Left renal cortex interstitium (tissue), 4 donors: ENCODE measurements around the gene ZFPM1. TPM values are rescaled to one million over a fixed set of nuclear protein-coding genes. Genes with fewer than 3 reads are reported as not detected.
"Not testable (repeated sequence)": the region's sequence is repeated elsewhere in the genome, so short reads cannot be mapped to it uniquely, and the experiment has no call there.

Experiments
- DNase-seq, 4 donors: peaks; one replicate each; pipeline ENCODE4 v3.0.0-alpha.2; 2013; ENCODE audit warnings: low read depth in 4 of 4, low spot score in 2 of 4, missing footprints in 1 of 4
- polyA plus RNA-seq, 4 donors: library from polyadenylated mRNA; unstranded; fragments of 120-200 nt; gene quantifications; one replicate each; pipeline ENCODE4 v1.2.1, GENCODE V29; 2013; ENCODE audit not compliant: insufficient read length in 4 of 4

ZFPM1 gene
- polyA plus RNA-seq, 4 donors = 1.9 to 6.7 (median 5.0) TPM

DNA sequence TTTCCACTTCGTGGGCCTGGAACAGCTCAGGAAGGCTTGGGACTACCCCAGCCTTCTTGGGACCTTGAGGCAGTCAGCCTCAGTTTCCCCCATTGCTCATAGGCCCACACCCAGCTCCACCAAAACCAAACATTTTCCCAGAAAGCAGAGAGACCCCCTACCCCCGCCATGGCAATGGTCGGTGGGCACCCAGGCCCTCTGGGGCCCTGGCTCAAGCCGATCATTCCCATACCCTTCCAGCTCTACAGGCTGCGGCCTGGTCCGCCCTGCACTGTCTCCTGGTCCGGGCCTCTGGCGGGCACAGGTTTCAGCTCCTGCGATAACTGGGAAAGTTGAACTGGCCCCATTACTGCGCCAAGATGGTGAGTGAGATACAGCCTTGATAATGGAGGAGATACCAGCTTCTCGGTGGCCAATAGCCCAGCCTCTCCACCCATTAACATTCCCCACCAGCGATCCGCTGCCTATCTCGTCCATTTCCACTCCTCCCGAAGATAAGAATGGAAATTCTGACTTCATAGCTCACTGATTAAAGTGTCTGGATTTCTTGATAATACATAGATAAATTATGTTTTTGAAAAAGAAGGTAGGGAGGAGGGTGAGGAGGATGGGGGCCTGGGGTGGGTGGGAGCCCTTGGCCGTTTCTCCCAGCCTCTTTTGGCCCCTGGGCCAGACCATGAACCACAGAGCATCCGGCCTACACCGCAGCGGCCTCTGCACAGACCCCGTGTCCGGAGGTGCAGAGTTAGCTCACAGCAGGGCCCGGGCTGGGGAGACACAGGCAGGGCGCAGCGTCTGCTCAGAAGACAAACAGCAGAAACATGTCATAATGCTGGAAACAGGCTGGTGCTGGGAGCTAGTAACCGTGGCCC lies 11.6 kb downstream of the ZFPM1 start:
- DNase-seq = no peak

DNA sequence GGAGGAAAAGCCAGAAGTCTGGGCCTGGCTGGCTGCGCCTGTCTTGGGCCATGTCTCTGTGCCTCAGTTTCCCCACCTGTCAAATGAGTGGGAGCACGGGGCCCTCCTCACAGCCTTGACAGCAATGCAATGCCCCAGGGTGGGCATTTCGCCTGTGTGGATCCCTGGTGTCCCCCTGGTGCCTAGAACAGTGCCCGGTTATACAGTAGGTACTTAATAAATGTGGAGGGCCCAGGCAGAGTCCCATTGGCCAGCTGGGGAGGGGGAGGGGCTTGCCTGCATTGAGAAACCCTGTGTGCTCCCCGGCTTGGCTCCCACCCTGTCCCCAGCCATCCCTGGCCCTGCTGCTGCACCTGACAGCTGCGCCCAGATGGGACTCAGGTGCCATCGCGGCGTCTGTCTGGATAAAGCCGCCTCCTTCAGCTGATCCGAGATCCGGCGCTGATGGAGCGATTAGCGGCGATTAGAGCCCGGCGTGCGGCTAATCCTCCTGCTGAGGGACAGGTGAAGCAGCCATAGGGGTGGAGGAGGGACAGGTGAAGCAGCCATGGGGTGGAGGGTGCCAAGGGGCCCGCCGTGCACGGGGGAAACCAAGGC lies 12.4 kb downstream of the ZFPM1 start:
- DNase-seq = no peak

DNA sequence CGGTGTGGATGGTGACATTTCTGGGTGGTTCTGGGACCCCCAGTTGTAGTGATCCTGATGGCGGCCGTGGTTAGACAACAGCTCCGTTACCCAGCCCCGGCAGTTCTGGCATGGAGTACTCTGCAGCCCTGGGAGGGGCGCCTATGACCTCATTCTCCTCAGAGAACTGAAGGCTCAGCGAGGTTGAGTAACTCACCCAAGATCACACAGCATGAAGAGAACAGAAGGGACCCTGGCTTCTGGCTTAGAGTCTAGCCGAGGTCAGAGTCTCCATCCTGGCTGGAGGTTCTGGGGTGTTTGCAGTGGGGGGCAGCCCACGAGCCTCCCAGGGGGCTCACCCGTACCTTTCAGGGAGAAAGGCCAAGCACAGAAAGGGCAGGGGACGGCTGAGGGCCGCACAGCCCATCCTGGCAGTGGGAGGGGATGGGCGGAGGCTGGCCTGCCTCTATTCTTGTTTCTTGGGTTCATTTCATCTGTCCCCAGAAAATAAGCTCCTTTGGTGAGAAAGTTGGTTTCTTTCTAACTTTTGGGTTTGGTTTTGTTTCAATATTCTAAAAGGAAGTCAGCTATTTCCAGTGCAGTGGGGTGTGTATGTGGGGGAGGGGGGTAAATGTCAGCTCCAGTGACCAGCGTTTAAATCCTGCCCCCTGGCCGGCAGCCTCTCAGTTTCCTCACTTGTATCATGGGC lies 13.2 kb downstream of the ZFPM1 start:
- DNase-seq = no peak

DNA sequence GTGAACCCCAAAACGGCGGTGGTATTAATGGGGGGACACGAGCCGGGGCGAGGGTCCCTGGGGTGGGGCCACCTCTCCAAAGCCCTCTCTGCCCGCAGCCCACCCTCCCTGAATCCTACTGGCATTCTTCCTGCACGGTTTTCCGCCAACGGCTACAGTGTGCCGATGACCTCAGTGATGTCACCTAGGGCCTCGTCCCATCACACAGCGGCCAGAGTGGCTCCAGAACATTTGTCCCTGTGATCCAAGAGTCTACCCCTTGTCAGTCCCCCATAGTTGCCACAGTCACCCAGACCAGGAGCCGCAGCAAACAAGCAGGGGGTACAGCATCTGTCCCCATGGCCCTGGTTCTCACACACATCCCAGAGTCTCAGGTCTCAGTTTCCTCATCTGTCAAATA lies 13.9 kb downstream of the ZFPM1 start:
- DNase-seq = no peak

DNA sequence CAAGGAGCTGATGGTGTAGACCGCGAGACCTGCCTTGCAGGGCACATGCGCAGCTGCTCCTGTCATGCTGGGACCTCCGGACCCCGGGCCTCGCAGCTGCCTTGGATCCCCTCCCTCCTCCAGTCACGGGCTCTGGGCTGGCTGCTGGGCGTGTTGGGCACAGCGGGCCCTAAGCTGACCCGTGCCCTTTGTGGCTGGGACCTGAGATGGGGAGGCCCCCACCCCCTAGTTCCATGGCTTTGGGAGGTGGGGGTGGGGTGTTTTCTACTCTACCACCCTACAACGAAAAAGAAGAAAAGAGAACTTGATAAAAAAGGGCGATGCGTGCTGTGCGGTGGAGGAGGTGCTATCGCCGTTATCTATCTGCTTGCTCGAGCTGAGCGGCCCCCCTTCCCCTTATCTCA lies 14.5 kb downstream of the ZFPM1 start:
- DNase-seq = no peak

DNA sequence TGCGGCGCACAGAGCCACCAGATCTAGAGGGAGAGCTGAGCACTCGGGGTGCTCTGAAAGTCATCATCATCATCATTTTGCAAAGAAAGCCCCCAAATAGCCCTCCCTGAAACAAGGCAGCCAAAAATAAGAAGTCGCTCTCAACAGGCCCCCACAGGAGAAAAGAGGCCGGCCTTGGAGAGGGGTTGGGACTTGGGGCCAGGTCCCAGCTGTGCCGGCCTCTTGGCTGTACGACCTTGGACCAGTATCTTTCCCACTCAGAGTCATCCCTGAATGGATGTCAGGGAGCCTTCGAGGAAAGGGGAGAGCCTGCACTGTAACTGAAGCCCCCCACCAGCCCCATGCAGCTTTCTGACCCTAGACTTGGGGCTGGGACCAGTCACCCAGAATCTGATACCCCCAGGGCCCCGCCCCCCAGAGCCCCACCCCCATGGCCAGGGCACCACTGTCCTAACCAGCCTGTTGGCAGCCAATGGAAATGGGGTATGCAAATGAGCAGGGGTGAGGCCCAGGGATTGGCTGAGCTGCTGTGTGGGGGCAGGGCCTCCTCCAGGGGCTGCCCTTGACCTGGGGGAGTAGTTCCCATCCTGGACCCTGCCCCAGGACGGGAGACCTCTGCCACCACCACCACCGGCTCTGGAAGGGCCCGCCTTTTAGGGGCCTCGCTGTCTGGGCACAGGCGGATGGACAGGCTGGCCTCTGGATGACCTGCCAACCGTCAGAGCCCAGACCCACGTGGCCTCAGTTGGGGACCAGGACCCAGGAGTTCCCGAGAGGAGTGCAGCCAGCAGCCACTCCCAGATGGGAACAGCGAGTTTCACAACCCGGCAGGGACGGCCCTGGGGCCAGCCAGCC lies 15.4 kb downstream of the ZFPM1 start:
- no peak for DNase-seq

DNA sequence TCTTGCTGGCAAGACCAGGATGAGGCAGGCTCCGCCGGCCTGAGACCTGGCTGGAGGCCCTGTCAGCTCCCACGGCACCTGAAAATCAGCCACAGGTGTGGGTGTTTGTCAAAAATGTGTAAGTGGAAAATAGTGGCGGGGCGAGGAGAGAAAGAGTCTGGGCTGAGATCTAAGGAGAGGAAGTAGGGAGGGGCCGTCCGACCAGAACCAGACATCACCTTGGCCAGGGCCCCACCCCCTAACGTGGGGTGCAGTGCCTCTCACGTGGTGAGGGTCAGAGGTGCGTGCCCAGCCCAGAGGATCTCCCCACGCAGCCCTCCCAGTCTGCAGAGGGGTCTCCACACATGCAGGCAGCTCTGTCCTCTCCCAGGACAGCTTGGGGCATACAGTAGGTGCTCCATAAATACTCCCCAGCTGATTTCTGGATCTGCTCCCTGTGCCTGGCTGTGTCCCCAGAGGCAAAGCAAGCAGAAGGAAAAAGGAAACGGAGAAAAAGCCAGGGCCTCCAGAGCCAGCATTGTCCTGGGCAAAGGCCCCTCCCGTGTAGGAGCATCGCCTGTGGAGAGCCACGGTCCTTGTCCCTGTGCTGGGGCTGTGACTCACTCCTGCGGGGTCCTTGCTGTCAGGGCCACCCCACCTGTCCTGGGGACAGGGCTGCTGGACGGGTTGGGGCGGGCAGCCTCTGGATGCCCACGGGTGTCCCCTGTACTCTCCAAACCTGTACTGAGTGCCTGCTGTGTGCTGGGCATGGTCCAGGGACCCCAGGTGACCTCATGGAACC lies 16.7 kb downstream of the ZFPM1 start:
- no peak for DNase-seq

DNA sequence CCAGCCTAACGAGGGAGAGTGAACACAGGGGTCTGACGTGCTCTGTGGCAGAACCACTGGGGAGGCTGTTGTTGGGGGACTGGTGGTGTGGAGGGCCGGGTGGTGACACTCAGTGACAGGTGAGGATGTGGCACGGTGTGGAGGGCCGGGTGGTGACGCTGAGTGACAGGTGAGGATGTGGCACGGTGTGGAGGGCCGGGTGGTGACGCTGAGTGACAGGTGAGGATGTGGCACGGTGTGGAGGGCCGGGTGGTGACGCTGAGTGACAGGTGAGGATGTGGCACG lies 17.3 kb downstream of the ZFPM1 start:
- DNase-seq = not testable (repeated sequence)

DNA sequence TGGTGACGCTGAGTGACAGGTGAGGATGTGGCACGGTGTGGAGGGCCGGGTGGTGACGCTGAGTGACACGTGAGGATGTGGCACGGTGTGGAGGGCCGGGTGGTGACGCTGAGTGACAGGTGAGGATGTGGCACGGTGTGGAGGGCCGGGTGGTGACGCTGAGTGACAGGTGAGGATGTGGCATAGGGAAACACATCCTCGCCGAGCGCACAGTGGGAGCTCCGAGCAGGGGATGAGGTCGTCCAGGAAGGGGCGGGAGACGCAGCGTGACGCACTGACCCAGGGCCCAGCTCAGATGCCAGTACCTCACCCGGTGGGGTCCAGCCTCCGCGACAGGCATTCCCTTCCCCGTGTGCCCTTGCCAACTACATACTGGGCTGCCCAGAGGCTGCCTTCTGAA lies 17.6 kb downstream of the ZFPM1 start:
- DNase-seq = not testable (repeated sequence)

DNA sequence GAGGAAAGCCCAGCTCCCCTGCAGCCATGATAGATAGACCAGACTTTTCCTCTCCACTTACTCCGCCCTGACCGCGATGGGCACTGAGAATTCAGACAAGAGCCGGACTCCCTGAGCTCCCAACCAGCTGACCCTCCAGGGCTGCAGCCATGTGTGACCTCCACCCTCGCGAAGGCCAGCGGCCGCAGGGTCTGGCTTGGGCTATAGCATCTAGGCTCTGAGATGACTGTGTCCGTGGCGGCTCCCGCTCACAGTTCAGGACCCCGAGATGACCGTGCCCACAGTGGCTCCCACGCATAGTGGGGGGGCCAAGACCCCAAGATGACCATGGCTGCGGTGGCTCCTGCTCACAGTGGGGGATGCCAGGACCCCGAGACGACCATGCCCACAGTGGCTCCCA lies 18.0 kb downstream of the ZFPM1 start:
- DNase-seq = no peak

DNA sequence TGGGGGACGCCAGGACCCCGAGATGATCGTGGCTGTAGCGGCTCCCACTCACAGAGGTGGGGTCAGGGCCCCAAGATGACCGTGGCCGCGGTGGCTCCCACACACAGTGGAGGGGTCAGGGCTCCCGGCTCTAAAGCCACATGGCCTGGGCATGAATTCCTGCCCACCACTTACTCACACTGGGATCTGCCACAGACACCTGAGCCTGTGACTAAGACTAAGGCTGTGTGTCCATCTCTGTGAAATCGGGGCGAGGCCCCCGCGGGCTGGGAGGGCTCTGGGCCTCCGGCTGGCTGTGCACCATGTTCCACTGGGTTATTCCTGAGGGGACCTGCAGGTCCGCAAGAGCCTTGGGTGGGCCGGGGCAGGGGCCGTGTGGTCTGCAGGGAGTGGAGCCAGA lies 18.5 kb downstream of the ZFPM1 start:
- no peak for DNase-seq

DNA sequence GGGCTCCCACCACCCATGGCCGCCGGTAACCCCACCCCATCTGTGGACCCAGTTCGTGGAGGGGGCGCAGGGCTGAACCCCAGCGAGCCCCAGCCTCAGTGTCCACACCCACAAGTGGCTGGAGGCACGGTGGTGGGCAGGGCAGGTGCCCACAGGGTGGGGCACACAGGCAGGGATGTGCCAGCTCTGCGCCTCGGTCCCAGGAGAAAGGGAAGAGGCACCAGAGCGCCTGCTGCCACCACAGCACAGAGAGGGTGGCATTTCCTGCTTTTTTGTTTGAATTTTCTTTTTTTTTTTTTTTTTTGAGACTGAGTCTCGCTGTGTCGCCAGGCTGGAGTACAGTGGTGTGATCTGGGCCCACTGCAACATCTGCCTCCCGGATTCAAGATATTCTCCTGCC lies 19.0 kb downstream of the ZFPM1 start:
- no peak for DNase-seq

DNA sequence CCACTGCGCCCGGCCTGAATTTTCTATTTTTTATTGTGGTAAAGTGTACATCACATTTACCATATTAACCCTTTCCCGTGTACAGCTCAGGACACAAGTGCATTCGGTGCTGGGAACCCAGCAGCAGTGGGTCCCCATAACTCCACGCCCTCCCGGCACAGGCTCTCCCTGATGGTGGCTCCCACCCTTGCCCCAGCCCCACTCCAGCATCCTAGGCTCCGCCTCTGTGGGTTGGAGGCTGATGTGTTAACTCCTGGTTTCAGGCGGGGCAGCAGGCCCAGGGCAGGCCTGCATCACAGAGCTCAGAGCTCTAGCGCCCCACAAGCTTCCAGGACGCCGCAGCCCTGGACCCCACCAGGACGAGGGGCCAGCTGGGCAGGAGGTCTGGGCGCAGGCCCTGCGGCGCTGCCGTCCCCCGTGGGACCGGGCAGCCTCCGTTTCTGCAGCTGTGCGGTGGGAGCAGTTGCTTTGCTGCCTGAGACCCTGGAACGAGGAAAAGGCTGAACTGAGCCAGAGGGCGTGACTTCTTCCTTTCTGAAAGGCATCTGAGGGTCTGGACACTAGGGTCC lies 19.6 kb downstream of the ZFPM1 start:
- DNase-seq = no peak

DNA sequence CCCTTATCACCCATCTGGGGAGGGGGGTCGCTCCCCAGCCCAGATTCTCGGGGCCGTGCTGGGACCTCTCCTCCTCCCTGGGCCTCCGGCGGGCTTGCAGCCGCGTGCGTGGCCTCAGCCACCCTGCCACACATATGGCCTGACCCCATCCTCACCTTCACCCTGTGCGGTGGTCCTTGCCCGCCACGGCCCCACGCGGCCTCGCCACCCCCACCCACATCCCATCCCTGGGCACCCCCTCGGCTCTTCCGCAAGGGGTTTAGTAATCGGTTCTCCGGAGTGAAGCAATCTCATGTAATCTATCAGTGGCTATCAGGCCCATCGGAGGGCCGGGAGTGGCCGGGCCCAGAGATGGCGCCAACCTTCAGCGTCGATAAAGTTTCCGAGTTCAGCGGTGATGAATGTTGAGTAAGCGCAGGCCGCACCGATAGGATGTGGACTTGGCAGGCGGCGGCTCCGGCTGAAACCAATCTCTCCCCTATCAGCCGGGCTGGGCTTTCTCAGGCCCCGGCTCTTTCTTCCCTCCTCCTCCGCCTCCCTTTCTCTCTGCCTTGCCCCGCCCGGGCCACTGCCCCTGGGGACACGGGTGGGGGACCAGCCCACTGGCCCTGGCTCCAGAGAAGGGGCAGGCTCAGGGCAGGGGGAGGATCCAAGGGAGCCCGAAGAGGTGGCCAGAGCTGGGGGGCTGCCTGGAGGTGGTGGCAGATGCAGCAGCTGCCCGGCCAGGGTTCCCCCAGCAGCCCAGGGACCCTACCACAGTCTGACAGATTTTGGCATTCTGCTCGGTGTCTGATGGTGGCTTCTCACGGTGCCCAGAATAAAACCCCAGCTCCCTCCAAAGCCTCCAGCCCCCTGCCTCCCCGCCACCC lies 20.8 kb downstream of the ZFPM1 start:
- no peak for DNase-seq

DNA sequence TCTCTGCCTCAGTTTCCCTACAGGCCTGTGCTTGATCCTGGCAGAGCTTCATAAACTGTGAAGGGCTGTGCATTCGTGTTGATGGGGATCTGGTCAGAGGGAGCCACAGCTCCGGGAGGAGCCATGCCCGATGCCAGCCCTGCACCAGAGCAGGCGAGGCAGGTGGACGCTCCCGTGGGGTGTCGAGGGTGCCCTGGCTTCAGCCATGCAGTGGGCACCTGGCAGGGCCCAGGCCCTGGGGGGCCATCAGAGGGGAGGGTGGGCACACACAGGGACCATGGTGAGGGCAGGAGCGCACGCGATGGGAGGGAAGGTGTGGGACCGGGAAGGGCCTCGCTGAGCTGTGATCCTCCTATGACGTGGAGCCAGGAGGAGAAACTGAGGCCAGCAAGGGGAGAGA lies 22.0 kb downstream of the ZFPM1 start:
- no peak for DNase-seq

DNA sequence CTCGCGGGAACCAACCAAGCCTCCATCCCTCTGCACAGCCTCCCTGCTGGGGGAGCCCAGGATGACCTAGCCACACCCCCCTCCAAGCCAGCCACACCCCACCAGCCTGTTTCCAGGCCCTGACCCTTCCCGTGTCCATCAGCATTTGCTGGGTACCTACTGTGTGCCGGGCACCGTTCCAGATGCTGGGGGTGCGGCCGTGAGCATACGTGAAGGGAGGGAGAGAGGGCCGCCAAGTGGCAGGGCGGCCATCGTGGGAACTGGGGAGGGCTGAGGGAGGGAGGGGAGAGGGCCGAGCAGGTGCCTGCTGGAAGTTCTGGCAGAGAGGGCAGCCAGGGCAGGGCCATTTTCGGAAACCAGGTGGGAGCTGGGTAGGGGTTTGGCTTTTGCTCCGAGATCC lies 23.1 kb downstream of the ZFPM1 start:
- no peak for DNase-seq

DNA sequence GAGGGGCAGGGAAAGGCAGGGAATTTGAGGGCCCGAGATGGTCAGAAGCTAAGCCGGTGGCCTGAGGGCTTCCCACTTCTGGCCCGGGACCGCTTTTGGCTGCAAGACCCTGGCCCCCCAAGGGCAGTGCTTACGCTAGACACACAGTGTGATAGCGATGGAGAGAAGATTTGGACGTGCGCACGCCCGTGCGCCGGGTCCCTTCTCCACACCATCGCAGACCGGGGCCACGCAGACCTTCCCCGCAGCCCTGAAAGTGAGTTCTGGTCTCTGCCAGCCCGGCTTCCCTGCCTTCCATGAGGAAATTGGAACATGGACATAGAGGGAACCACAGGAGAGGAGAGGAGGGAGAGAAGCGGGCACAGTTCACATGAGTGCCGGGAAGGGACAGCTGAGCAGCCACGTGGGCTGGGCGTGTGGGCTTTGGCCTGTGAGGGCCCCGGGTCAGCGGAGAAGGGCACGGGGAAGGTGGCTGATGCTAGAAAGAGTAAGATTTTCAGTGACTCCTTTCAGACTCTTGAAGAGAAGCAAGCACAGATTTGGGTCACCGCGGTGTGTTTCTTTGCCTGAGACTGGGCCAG lies 23.8 kb downstream of the ZFPM1 start:
- DNase-seq = no peak

DNA sequence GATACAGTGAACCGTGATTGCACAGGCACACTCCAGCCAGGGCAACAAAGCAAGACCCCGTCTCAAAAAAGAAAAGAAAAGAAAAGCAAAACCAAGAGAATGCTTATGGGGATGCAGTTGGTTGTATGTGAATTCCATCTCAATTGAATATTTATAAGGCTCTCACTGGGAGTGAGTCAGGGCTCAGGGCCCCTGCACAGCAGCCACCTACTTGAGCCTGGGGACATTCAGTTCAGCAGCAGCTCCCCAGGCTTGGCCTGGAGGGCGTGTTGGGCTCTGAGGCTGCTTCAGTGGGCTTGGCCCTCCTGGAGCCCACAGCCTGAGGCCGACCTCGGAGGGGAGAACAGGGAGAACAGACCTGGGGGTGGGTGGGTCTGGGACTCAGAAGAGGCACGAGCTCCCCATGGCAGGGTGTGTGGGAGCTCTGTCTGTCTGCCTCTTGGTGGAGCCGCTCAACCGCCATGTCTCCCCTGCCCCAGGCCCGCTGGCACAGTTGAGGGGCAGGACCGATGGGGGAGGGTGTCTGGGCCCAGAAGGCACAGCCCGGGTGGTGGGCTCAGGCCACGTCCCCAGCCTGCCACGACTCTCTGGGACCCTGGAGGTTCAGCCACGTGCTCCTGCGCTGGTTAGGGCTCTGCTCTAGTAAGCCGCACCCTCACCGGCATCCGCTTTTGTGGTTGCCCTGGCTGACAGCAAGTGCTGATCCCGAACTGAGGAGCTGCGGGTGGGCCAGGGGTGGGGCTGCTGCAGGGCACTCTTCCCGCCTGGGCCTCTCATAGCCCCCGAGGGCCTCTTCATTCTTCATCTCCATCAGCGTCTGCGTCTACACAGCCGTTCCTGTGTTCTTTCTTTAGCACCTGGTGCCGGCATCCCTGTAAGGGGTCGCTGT lies 24.8 kb downstream of the ZFPM1 start:
- DNase-seq = no peak
